CD4-positive, alpha-beta T cell treated with Interleukin-15 for 4 hours (primary cell): Measurements from ENCODE around the gene TMEM120B.
A peak's percentile ranks its signal among the peaks of the same experiment; 100 is the strongest.
"Not testable (repeated sequence)": the region's sequence is repeated elsewhere in the genome, so short reads cannot be mapped to it uniquely, and the experiment has no call there.

Source experiments
- DNase-seq: peaks from one replicate; pipeline ENCODE4 v3.0.0-alpha.2; 2020; ENCODE audit warnings: low spot score

TMEM120B gene

GRCh38 chr12:121748571-121749265 is 36.2 kb downstream of the TMEM120B start:
- DNase-seq = peak; percentile 6

- DNase-seq = no peak
Observed at GRCh38 chr12:121749267-121749666, 36.7 kb downstream of the TMEM120B start.

- peak; percentile 6 for DNase-seq
Observed at GRCh38 chr12:121750507-121750955, 38.0 kb downstream of the TMEM120B start.

GRCh38 chr12:121751034-121751433 is 38.5 kb downstream of the TMEM120B start:
- no peak for DNase-seq

- DNase-seq = no peak
Observed at GRCh38 chr12:121751749-121752351, 39.3 kb downstream of the TMEM120B start.

- no peak for DNase-seq
Observed at GRCh38 chr12:121753844-121754264, 41.3 kb downstream of the TMEM120B start.

GRCh38 chr12:121754836-121755235 is 42.3 kb downstream of the TMEM120B start:
- no peak for DNase-seq

- DNase-seq = no peak
Observed at GRCh38 chr12:121755591-121755990, 43.0 kb downstream of the TMEM120B start.

- not testable (repeated sequence) for DNase-seq
Observed at GRCh38 chr12:121758536-121758935, 46.0 kb downstream of the TMEM120B start.

GRCh38 chr12:121762269-121762668 is 49.7 kb downstream of the TMEM120B start:
- DNase-seq = no peak

- no peak for DNase-seq
Observed at GRCh38 chr12:121764808-121765207, 52.3 kb downstream of the TMEM120B start.

- no peak for DNase-seq
Observed at GRCh38 chr12:121765573-121765972, 53.0 kb downstream of the TMEM120B start.

- no peak for DNase-seq
Observed at GRCh38 chr12:121766290-121767039, 53.9 kb downstream of the TMEM120B start.

- DNase-seq = no peak
Observed at GRCh38 chr12:121767525-121768016, 55.0 kb downstream of the TMEM120B start.

GRCh38 chr12:121769297-121769830 is 56.8 kb downstream of the TMEM120B start:
- no peak for DNase-seq

GRCh38 chr12:121769831-121770301 is 57.3 kb downstream of the TMEM120B start:
- DNase-seq = no peak

GRCh38 chr12:121770388-121770787 is 57.8 kb downstream of the TMEM120B start:
- no peak for DNase-seq

GRCh38 chr12:121770813-121771625 is 58.5 kb downstream of the TMEM120B start:
- no peak for DNase-seq

- DNase-seq = peak; percentile 80
Observed at GRCh38 chr12:121773011-121773777, 60.6 kb downstream of the TMEM120B start.

- no peak for DNase-seq
Observed at GRCh38 chr12:121774968-121775474, 62.5 kb downstream of the TMEM120B start.
